Stomach smooth muscle (tissue), 2 donors: ENCODE data around the gene TRAPPC12.

Experiments
- H3K27ac ChIP-seq: one replicate; pipeline ENCODE4 v1.7.0; 2013; ENCODE audit warnings: mild to moderate bottlenecking, low read length, inconsistent platforms
- H3K27me3 ChIP-seq, 2 donors: one replicate each; pipeline ENCODE4 v1.7.0; 2013; ENCODE audit warnings: low read length in 2 of 2; ENCODE audit not compliant: insufficient read depth in 2 of 2, control insufficient read depth in 1 of 2
- H3K36me3 ChIP-seq, 2 donors: one replicate each; pipeline ENCODE4 v1.7.0; 2013; ENCODE audit warnings: low read length in 2 of 2; ENCODE audit not compliant: control insufficient read depth in 2 of 2, insufficient read depth in 2 of 2
- H3K4me1 ChIP-seq: one replicate; pipeline ENCODE4 v1.7.0; 2013; ENCODE audit warnings: low read length; ENCODE audit not compliant: control insufficient read depth, insufficient read depth
- H3K4me3 ChIP-seq, 2 donors: one replicate each; pipeline ENCODE4 v1.7.0; 2013; ENCODE audit warnings: low read length in 2 of 2
- H3K9ac ChIP-seq, 2 donors: one replicate each; pipeline ENCODE4 v1.7.0; 2013; ENCODE audit warnings: low read length in 2 of 2, mild to moderate bottlenecking in 1 of 2
- H3K9me3 ChIP-seq, 2 donors: one replicate each; pipeline ENCODE4 v1.7.0; 2013; ENCODE audit warnings: low read length in 2 of 2; ENCODE audit not compliant: control insufficient read depth in 2 of 2
- donor health status: healthy.
- donor health status: Pancreatic carcinoma.

TRAPPC12 gene

DNA sequence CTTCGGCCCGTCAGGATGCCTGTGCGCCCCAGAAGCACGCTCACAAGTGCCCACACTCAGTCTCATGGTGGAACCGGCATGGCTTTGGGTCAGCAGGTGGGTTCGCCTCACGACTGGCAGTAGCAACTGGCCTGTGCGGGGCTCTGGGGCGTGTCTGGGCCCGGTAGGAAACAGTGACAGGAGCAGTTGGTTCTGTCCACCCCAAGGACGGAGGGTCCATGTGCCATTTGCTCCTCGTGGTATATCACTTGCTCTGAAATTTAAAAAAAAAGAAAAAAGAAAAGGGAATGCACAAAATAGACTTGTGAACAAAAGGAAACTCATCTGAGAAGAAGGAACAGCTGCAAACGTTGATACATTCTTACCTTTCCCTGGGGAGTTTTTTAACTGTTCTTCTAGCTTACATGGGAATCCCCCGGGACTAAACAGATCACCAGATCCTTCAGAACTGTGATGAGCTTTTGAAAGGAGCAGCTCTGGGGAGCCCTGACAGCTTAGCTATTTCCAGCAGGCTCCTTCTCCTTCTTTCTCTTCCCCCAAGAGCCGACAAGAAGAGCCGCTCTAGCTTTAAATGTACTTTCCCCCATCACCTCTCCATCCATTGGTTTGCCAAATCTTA, 42.8 kb downstream of the TRAPPC12 start:
- H3K27ac ChIP-seq = no peak overlapping the region
- no peaks in the 10 kb centered on the region for H3K9me3 ChIP-seq
- no peaks in the 10 kb centered on the region for H3K27me3 ChIP-seq
- no peak overlapping the region for H3K4me3 ChIP-seq
- H3K36me3 ChIP-seq = peaks cover 50 to 56% of the 10 kb centered on the region in 2 donors
- H3K9ac ChIP-seq = no peak overlapping the region
- H3K4me1 ChIP-seq = no peaks in the 10 kb centered on the region

DNA sequence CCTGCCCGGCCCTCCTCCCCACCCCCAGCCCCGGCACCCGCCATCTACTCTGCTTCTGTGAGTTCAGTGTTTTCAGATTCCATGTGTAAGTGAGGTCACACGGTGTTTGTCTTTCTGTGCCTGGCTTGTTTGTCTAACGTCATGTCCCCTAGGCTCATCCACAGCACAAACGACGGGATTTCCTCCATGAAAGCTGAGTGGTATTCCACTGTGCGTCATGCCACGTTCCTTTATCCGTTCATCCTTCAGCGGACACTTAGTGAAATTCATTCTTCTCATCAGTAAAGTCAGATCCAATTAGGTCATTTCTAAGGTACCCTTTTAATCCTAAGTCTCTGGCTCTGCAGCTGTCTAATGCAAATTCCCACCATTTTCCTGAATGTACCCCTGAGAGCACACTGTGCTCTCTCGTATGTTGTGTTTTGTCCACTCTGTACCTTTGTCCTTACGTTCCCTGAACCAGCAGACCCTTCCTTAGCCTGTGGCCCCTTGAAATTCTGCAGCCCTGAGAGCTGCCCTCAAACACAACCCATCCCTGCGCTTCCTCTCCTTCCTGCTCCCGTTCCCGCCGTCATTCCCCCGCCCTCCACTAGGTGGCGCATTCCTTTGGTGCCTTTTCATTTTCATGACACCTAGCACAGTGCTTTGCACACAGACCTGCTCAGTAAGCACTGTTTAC, 44.1 kb downstream of the TRAPPC12 start:
- H3K9ac ChIP-seq = no peak overlapping the region
- H3K36me3 ChIP-seq = peaks cover 46 to 51% of the 10 kb centered on the region in 2 donors

DNA sequence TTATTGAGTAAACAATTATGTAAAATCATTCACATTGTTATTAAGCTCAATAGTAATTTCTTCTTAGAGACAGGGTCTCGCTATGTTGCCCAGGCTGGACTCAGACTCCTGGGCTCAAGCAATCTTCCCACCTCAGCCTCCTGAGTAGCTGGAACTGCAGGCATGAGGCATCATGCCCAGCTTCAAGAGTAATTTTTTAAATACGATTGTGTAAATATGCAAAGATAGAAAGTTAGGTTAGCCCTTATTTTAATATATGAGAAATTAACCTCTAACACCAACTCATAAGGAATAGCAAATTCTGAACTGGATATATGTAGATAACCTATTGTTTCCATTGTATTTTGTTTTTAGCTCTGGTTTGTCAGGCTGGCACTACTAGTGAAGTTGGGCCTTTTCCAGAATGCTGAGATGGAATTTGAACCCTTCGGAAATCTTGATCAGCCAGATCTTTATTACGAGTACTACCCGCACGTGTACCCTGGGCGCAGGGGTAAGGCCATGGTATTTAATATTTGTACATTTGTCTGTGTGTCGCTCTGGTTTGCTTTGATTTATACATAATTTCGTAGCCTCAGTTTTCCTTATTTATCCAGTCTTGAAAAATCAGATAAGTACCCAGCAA, 44.8 kb downstream of the TRAPPC12 start:
- Histone ChIP-seq H3K27ac (no peak overlapping the region), H3K27me3 (no peaks in the 10 kb centered on the region), H3K9ac (no peak overlapping the region), H3K36me3 (peaks cover 43 to 54% of the 10 kb centered on the region in 2 donors), H3K4me3 (no peak overlapping the region), H3K9me3 (no peaks in the 10 kb centered on the region), H3K4me1 (no peaks in the 10 kb centered on the region)

More for the DNA sequence above, 44.1 kb downstream of the TRAPPC12 start:
- H3K9me3 ChIP-seq = no peaks in the 10 kb centered on the region
- no peak overlapping the region for H3K27ac ChIP-seq
- H3K4me1 ChIP-seq = no peaks in the 10 kb centered on the region
- no peak overlapping the region for H3K4me3 ChIP-seq
- H3K27me3 ChIP-seq = no peaks in the 10 kb centered on the region

DNA sequence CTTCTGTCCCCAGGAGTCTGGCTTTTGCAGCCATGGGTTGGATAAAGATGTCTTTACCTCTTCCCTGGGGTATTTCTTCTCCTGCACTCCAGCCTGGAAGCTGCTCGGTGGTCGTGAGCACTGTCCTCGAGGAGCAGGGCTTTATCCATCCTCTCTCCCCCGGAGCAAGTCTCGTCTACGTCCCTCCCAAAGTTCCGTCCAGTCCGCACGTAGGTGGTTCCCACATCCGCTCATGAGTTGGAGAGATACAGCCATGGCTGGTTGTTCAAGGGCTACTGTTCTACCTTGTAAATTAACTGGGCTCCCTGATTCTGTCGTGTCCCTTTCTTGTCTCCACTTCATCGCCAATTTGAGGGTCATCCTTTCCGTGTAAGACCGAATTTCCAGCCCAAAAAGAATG, 47.1 kb downstream of the TRAPPC12 start:
- H3K4me3 ChIP-seq = no peak overlapping the region

DNA sequence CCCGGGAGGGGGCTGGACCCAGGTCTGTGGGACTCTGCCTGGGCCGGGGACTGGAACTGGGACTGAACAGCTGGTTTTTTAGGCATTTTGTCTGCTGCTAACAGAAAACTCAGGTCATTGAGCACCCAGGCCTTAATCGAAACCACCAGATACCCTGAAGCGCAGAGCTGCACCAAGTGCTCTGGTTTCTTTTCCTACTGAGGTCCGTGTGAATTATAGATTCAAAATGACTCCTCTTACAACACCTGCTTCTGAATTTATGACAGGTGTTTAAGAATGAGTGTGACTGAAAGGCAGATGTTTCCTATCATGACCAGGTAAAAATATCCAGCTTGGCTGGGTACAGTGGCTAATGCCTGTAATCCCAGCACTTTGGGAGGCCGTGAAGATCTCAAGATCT, 47.8 kb downstream of the TRAPPC12 start:
- Histone ChIP-seq H3K9me3 (no peaks in the 10 kb centered on the region), H3K27me3 (no peaks in the 10 kb centered on the region), H3K36me3 (peaks cover 36 to 47% of the 10 kb centered on the region in 2 donors), H3K9ac (no peak overlapping the region), H3K4me3 (no peak overlapping the region), H3K27ac (no peak overlapping the region), H3K4me1 (no peaks in the 10 kb centered on the region)

More for the DNA sequence above, 47.1 kb downstream of the TRAPPC12 start:
- Histone ChIP-seq H3K36me3 (peaks cover 39 to 53% of the 10 kb centered on the region in 2 donors), H3K9me3 (no peaks in the 10 kb centered on the region), H3K27me3 (no peaks in the 10 kb centered on the region), H3K4me1 (no peaks in the 10 kb centered on the region), H3K27ac (no peak overlapping the region), H3K9ac (no peak overlapping the region)

DNA sequence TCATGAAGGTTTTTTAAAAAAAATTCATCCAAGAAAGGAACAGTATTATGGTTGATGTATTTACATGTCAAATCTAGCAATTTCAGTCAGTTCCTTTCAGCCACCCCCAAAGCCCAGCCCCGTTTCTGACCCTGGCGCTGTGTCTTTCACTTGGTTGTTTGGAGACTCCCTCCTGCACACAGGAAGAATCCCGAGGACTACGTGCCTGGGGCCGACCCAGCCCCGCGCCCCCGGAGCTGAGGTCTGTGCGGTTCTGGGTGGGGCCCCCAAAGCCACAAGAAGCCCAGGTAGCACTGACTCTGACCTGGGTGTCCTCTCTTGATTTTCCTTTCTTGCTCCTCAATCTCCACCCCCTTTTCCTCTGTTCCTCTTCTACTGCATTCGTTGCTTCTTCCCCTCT, 49.1 kb downstream of the TRAPPC12 start:
- Histone ChIP-seq H3K27ac (no peak overlapping the region), H3K4me1 (no peaks in the 10 kb centered on the region), H3K36me3 (peaks cover 26 to 44% of the 10 kb centered on the region in 2 donors), H3K9ac (no peak overlapping the region), H3K4me3 (no peak overlapping the region), H3K9me3 (no peaks in the 10 kb centered on the region), H3K27me3 (no peaks in the 10 kb centered on the region)

DNA sequence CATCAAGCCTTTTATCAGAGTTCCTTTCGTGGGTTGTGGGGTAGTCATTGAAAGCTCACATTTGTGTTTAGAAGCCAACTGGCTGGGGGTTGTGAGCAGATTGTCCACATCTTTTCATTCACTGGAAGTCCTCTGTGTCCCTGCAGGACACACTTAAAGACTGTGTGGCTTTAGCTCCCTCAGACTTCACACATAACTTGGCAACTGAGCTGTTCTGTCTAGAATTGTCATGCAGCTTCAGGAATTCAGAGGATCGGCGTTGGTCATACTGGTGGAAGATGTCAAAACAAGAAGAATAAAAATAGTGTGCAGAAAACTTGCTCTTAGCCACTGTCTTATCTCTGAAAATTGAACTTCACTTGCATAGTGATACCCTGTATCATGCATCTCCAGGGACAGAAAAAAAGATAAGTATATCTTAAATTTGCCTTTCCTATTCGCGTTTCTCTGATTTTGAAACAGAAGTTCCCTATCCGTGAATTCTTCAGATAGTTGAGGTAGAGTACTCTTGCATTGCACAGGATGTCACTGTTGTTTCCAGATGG, 49.6 kb downstream of the TRAPPC12 start:
- Histone ChIP-seq H3K9me3 (no peaks in the 10 kb centered on the region), H3K9ac (peak overlapping the region in 1 of 2 donors; percentile 5), H3K4me3 (no peak overlapping the region), H3K27ac (no peak overlapping the region), H3K36me3 (peaks cover 23 to 41% of the 10 kb centered on the region in 2 donors), H3K4me1 (no peaks in the 10 kb centered on the region), H3K27me3 (no peaks in the 10 kb centered on the region)

DNA sequence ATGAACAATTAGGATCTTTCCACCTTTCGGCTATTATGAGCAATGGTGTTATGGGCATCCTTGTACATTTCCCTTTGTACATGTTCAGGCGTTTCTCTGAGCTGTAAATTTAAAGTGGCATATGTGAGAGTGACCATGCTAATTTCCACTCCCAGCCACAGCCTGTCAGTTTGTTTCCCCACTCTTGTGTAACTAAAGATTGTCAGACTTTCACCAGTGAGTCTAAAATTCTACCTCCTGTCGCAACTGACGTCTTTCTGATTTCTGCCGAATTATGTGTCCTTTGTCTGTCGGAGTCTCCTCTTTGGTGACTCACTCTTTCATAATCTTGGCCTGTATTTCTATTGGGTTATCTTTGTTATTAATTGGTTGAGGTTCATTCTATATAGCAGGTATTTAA, 50.7 kb downstream of the TRAPPC12 start:
- H3K36me3 ChIP-seq = peaks cover 17 to 39% of the 10 kb centered on the region in 2 donors
- H3K4me3 ChIP-seq = no peak overlapping the region
- no peak overlapping the region for H3K27ac ChIP-seq
- no peaks in the 10 kb centered on the region for H3K9me3 ChIP-seq
- no peaks in the 10 kb centered on the region for H3K4me1 ChIP-seq
- H3K27me3 ChIP-seq = no peaks in the 10 kb centered on the region
- no peak overlapping the region for H3K9ac ChIP-seq

DNA sequence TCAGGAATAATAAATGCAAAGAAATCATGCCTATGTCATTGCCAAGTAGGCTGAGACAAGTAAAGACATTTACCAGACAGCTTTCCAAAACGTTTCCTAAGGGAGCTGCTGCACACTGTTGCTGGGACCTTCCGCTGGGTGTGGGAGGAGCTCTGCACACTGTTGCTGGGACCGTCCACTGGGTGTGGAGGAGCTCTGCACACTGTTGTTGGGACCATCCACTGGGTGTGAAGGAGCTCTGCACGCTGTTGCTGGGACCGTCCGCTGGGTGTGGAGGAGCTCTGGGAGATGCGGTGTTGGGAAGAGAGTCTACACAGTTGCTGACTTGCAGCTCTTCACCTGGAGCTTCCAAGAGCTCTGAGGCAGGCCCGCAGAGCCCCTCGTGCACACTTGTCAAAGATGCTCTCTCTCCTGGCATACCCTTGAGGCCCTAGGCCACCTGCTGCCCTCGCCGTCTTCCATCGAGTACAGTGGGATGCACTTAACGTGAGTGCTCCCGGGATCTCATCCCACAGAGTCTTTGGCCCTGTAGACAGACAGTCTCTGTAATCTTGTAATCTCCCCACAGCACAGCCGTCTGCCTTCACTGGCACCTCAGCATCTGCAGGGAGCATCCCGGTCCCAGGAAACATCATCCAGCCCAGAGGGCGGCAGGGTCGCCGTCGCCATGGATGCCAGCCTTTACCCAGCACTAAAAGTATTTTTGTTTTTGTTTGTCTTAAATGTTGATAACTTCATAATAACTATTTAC, 51.4 kb downstream of the TRAPPC12 start:
- Histone ChIP-seq H3K4me3 (no peak overlapping the region), H3K27me3 (no peaks in the 10 kb centered on the region), H3K9ac (no peak overlapping the region), H3K4me1 (no peaks in the 10 kb centered on the region), H3K9me3 (no peaks in the 10 kb centered on the region), H3K27ac (no peak overlapping the region), H3K36me3 (peaks cover 19 to 33% of the 10 kb centered on the region in 2 donors)

DNA sequence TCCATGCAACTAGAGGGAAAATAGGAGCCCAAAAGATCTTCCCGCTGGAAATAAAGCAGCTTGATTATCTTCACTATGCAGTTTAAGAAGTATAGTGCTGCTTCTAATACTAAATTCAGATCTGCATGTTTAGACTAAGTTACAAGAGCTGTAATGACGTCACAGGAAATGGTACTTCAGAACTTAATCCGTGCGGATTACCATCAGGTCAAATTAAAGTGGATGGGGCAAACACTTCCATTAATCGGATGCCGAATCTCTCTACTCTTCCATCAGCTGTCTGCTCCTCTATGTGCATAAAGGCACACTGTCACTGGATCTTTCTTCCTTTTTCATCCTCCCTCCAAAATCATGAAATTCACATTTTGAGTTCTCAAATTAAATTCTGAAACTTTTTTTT, 52.6 kb downstream of the TRAPPC12 start:
- peaks cover 14 to 25% of the 10 kb centered on the region in 2 donors for H3K36me3 ChIP-seq

More for the DNA sequence above, 52.6 kb downstream of the TRAPPC12 start:
- Histone ChIP-seq H3K27ac (no peak overlapping the region), H3K27me3 (no peaks in the 10 kb centered on the region), H3K4me3 (no peak overlapping the region), H3K9ac (no peak overlapping the region), H3K4me1 (no peaks in the 10 kb centered on the region), H3K9me3 (no peaks in the 10 kb centered on the region)
